Loucy (cell line): ENCODE measurements around the gene KLHDC8A.

Experiments
- H2AFZ ChIP-seq: fragments of 200-600 bp; sonication (generic); 2 replicates; pipeline ENCODE4 v1.6.0; 2016; ENCODE audit warnings: antibody characterized with exemption, mild to moderate bottlenecking, low read length, moderate library complexity
- H3F3A ChIP-seq: fragments of 200-600 bp; 2 replicates; pipeline ENCODE4 v1.6.0; 2016; ENCODE audit warnings: antibody characterized with exemption, low read depth, mild to moderate bottlenecking
- H3K27me3 ChIP-seq: fragments of 200-600 bp; sonication (generic); 2 replicates; pipeline ENCODE4 v1.6.1; 2014; ENCODE audit warnings: low read length, mild to moderate bottlenecking; ENCODE audit not compliant: insufficient read depth, poor library complexity, severe bottlenecking
- H3K36me3 ChIP-seq: fragments of 200-600 bp; sonication (generic); 2 replicates; pipeline ENCODE4 v1.6.1; 2016; ENCODE audit warnings: low read length; ENCODE audit not compliant: insufficient read depth
- H3K4me1 ChIP-seq: fragments of 200-600 bp; sonication (generic); 2 replicates; pipeline ENCODE4 v1.5.1; 2014; ENCODE audit warnings: low read length, mild to moderate bottlenecking; ENCODE audit not compliant: insufficient read depth, poor library complexity, severe bottlenecking
- H3K4me2 ChIP-seq: fragments of 200-600 bp; sonication (generic); 2 replicates; pipeline ENCODE4 v1.6.0; 2014; ENCODE audit warnings: antibody characterized with exemption, low read length, low read depth, mild to moderate bottlenecking; ENCODE audit not compliant: poor library complexity, severe bottlenecking
- H3K4me3 ChIP-seq: fragments of 200-600 bp; sonication (generic); 2 replicates; pipeline ENCODE4 v1.5.1; 2014; ENCODE audit warnings: low read length, mild to moderate bottlenecking, mixed read lengths; ENCODE audit not compliant: poor library complexity, severe bottlenecking
- H3K79me2 ChIP-seq: fragments of 200-600 bp; sonication (generic); 2 replicates; pipeline ENCODE4 v1.6.1; 2014; ENCODE audit warnings: low read length; ENCODE audit not compliant: insufficient read depth
- H3K9ac ChIP-seq: fragments of 200-600 bp; sonication (generic); 2 replicates; pipeline ENCODE4 v1.6.0; 2014; ENCODE audit warnings: mild to moderate bottlenecking, low read depth, low read length, moderate library complexity; ENCODE audit not compliant: poor library complexity, severe bottlenecking
- H3K9me2 ChIP-seq: fragments of 200-600 bp; sonication (generic); replicated peaks from 2 replicates; pipeline ENCODE4 v1.6.1; 2016; ENCODE audit warnings: low read depth, low read length, mixed read lengths
- H3K9me3 ChIP-seq: fragments of 200-600 bp; sonication (generic); 2 replicates; pipeline ENCODE4 v1.6.1; 2014; ENCODE audit warnings: mild to moderate bottlenecking, antibody characterized with exemption, low read length, low read depth; ENCODE audit not compliant: insufficient read depth
- H4K20me1 ChIP-seq: fragments of 200-600 bp; sonication (generic); 2 replicates; pipeline ENCODE4 v1.6.0; 2014; ENCODE audit warnings: antibody characterized with exemption, low read length, mild to moderate bottlenecking; ENCODE audit not compliant: insufficient read depth, poor library complexity, severe bottlenecking
- CTCF ChIP-seq: fragments of 200-600 bp; sonication (generic); conservative IDR thresholded peaks from 2 replicates; pipeline ENCODE4 v1.5.1; 2014; ENCODE audit warnings: mild to moderate bottlenecking, antibody characterized with exemption, low read length
- EZH2phosphoT487 ChIP-seq: fragments of 200-600 bp; IDR thresholded peaks from 2 replicates; pipeline ENCODE4 v1.6.1; 2018; ENCODE audit warnings: antibody characterized with exemption, mild to moderate bottlenecking, moderate library complexity, borderline replicate concordance

The KLHDC8A gene

GRCh38 chr1:205303247-205303888 is 53.4 kb downstream of the KLHDC8A start:
- Histone ChIP-seq H3K9ac (no peak overlapping the region), H3K4me3 (no peak overlapping the region), H3K27me3 (no peaks in the 10 kb centered on the region), H3K4me1 (no peaks in the 10 kb centered on the region), H3F3A (no peaks in the 10 kb centered on the region), H3K36me3 (peaks cover 4% of the 10 kb centered on the region; the same call in 1 of the 2 replicates), H3K79me2 (no peaks in the 10 kb centered on the region), H3K9me2 (no peaks in the 10 kb centered on the region), H2AFZ (no peak overlapping the region), H3K4me2 (no peak overlapping the region), H4K20me1 (no peaks in the 10 kb centered on the region), H3K9me3 (no peaks in the 10 kb centered on the region)
- no peak for TF ChIP-seq EZH2phosphoT487
- no peak for TF ChIP-seq CTCF

GRCh38 chr1:205301842-205302588 is 54.7 kb downstream of the KLHDC8A start:
- H4K20me1 ChIP-seq, result no peaks in the 10 kb centered on the region
- H3K9me2 ChIP-seq, result no peaks in the 10 kb centered on the region
- H3K79me2 ChIP-seq, result no peaks in the 10 kb centered on the region
- H3K4me2 ChIP-seq, result no peak overlapping the region
- H3K4me1 ChIP-seq, result no peaks in the 10 kb centered on the region
- H3K36me3 ChIP-seq, result peaks cover 4% of the 10 kb centered on the region; the same call in 1 of the 2 replicates
- no peaks in the 10 kb centered on the region for H3K9me3 ChIP-seq
- H3K9ac ChIP-seq, result no peak overlapping the region
- H3F3A ChIP-seq, result no peaks in the 10 kb centered on the region
- no peak overlapping the region for H2AFZ ChIP-seq
- TF ChIP-seq CTCF, result no peak
- TF ChIP-seq EZH2phosphoT487, result no peak
- no peak overlapping the region for H3K4me3 ChIP-seq
- no peaks in the 10 kb centered on the region for H3K27me3 ChIP-seq

- no peaks in the 10 kb centered on the region for H3K27me3 ChIP-seq
- no peaks in the 10 kb centered on the region for H4K20me1 ChIP-seq
- H3K79me2 ChIP-seq, result no peaks in the 10 kb centered on the region
- H2AFZ ChIP-seq, result no peak overlapping the region
- TF ChIP-seq CTCF (no peak), EZH2phosphoT487 (no peak)
- H3K4me1 ChIP-seq, result no peaks in the 10 kb centered on the region
- H3K4me2 ChIP-seq, result no peak overlapping the region
- no peaks in the 10 kb centered on the region for H3K9me2 ChIP-seq
- no peaks in the 10 kb centered on the region for H3K9me3 ChIP-seq
- peaks cover 4% of the 10 kb centered on the region; the same call in 1 of the 2 replicates for H3K36me3 ChIP-seq
- H3K4me3 ChIP-seq, result no peak overlapping the region
- H3F3A ChIP-seq, result no peaks in the 10 kb centered on the region
- no peak overlapping the region for H3K9ac ChIP-seq
Measured at GRCh38 chr1:205301205-205301821, 55.4 kb downstream of the KLHDC8A start.
